ENCODE measurements around the gene FAHD2A. TPM values are rescaled to one million over a fixed set of nuclear protein-coding genes. Genes with fewer than 3 reads are reported as not detected.
"Not testable (repeated sequence)": the region's sequence is repeated elsewhere in the genome, so short reads cannot be mapped to it uniquely, and the experiment has no call there.

Gene FAHD2A
- total RNA-seq, 4 donors from 2014 or later = 4.4 to 62.4 (median 27.1) TPM

DNA sequence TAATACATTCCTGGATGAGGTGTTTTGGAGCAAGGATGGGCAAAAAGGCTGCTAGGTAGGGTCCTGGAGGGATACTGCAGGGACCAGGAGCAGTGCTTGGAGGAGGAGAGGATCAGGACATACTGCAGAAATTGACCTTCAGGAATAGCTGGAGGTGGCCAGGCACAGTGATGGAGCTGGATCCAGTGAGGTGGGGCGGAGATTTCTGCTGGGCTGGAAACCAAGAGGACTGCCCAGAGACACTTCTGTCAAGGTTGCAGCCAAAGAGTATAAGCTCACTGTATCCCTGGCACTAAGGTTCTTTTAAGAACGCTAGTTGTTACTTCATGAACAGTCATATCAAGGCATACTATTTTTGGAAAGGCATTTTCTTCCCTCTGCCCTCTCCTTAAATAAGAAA, 42.8 kb downstream of the FAHD2A start:
- H3K27ac ChIP-seq; H3K4me3 ChIP-seq; H3K4me1 ChIP-seq; DNase-seq; intact Hi-C loops (cut with DNase I; ENCODE audit: low total_unique reads); H3K36me3 ChIP-seq; H3K27me3 ChIP-seq; H3K9me3 ChIP-seq: not testable (repeated sequence)

DNA sequence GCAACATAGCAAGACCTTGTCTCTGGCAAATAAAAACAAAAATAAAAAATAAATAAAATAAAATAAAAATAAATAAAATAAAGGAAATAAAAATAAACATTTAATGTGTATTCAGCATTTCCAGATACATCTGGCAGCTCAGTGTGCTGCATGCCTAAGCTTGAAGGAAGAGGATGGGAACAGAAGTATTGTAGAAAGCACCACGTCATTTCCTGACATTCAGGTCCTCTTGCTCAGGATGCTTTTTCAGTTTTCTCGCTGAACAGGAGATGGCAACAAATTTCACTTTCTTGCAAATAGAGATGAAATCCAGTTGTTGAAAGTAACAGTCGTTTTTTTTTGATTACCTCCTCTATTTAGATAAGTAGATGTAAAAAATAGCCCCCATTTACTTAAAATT, 60.8 kb downstream of the FAHD2A start:
- H3K27me3 ChIP-seq; H3K36me3 ChIP-seq; H3K27ac ChIP-seq; DNase-seq; H3K4me3 ChIP-seq; H3K9me3 ChIP-seq; intact Hi-C loops (cut with DNase I; ENCODE audit: low total_unique reads); H3K4me1 ChIP-seq: not testable (repeated sequence)

Small RNA genes within 50 kb of the gene (small RNA-seq; reads per million reads assigned to genes)
- not detected for gene AC133104.2

Other genes with a start within 250 kb of the FAHD2A start
- gene ZNF514, start 242.9 kb upstream of the FAHD2A start, total RNA-seq = 10 to 100 TPM; 13.3 to 38.4 (median 23.7) TPM
- 10 to 100 TPM in 2 of 4 donors, 1 to 10 TPM in 2; 5.9 to 20.2 (median 8.7) TPM for gene ZNF2, start 236.9 kb upstream of the FAHD2A start, total RNA-seq
- gene ZNF892, start 195.2 kb upstream of the FAHD2A start, total RNA-seq = 10 to 100 TPM in 2 of 4 donors, 1 to 10 TPM in 1, under 1 TPM in 1; 0.88 to 19.6 (median 6.9) TPM
- gene PROM2, start 128.3 kb upstream of the FAHD2A start, total RNA-seq = 10 to 100 TPM in 2 of 4 donors, 1 to 10 TPM in 2; 1.5 to 13.8 (median 7.1) TPM
- 10 to 100 TPM in 2 of 4 donors, 1 to 10 TPM in 2; 1.5 to 18.3 (median 10.8) TPM for gene KCNIP3, start 105.4 kb upstream of the FAHD2A start, total RNA-seq
- gene TRIM43B, start 82.0 kb downstream of the FAHD2A start, total RNA-seq = not detected
- gene TRIM43, start 189.3 kb downstream of the FAHD2A start, total RNA-seq = under 1 TPM in 1 of 4 donors, not detected in 3; 0.48 TPM